SKM-1 (cell line): ENCODE results near the gene KLHL4.
"Not testable (repeated sequence)": the region's sequence is repeated elsewhere in the genome, so short reads cannot be mapped to it uniquely, and the experiment has no call there.

Experiments
- DNase-seq: peaks from one replicate; lab custom pipeline; 2025; ENCODE audit not compliant: unreplicated experiment; lab: John Stamatoyannopoulos, UW

The KLHL4 gene

DNA sequence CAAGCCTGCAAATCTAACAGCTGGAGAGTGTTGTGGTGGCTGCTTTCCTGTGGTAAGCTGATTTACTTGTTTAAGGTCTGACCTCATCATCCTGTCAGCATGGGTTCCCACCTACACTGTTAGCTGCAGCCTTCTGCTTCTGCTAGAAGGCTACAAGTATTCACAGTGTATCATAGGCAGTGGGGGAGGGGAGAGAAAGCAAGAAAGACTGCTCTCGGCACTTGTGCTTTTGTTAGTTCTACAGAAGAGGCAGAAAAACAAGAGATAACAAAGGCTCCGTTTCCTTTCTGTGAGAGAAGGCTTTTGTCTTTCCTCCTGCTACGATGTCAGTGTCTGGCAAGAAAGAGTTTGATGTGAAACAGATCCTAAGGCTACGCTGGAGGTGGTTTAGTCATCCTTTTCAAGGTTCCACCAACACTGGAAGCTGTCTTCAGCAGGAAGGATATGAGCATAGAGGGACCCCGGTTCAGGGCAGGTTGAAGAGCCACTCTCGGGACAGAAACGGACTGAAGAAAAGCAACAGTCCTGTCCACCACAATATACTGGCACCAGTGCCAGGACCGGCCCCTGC is at the start of gene KLHL4:
TSS of gene KLHL4 (plus strand) at position 232 of the 571 bp plus-strand sequence. CDS start at position 324, 92 bp downstream.
- DNase-seq, result no peak

- DNase-seq, result no peak
These were observed 48.7 kb upstream of the KLHL4 start for GRCh38 chrX:87468941-87469340.

DNA sequence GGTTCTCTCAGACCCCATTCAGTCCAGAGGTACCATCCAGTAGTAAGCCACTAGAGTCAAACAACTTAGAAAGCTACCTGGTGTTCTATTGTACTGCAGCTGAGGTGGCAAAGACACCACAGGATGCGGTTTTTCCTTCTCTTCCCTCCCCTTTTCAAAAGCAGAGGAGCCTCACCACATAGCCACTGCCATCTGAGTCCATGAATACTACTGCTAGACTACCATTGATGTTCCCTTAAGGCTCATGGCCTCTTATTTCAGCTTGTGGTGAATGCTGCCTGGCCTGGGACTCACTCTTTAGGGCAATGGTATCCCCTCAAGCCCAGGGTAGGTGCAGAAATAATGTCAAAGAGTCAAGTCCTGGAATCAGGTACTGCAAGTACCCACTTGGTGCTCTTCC is 41.8 kb upstream of the KLHL4 start:
- no peak for DNase-seq

DNA sequence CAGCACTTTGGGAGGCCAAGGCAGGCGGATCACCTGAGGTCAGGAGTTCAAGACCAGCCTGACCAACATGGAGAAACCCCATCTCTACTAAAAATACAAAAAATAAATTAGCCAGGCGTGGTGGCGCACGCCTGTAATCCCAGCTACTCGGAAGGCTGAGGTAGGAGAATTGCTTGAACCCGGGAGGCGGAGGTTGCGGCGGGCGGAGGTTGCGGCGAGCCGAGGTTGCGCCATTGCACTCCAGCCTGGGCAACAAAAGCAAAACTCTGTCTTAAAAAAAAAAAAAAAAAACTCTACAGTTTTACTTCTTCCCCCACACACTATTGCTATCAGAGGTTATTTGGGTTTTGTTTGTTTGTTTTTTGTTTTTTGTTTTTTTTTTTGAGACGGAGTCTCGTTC is 38.9 kb upstream of the KLHL4 start:
- not testable (repeated sequence) for DNase-seq

DNA sequence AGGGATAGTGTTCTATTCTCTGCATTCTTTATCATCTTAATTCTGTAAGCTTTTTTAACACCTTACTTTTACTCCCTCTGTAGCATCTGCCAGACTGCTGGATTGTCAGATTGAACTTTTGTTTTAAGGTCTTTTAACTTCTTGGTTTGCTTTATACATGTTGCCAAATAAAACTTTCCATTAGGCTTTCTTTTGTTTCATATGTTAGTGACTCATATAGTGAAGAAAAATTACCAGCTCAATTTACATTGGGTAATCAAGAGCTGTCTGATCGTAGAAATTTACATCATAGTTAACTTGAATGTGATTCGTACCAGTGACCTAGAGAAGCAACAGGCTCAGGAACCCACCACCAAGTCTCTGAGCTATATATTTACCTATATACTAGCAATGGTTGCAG is 28.5 kb upstream of the KLHL4 start:
- DNase-seq, result no peak

DNA sequence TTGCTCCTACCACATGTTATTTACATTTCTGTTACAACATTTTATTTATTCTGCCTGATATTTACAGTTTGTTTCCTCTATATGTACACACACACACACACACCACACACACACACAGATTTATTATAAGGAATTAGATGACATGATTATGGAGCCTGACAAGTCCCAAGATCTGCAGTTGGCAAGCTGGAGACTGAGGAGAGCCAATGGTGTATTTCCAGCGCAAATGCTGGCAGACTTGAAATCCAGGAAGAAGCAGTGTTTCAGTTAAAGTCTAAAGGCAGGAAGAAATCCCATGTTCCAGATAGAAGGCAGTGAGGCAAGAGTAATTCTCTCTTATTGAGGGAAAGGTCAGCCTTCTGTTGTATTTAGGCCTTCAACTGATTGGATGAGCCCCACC is 1.8 kb upstream of the KLHL4 start:
- no peak for DNase-seq

DNA sequence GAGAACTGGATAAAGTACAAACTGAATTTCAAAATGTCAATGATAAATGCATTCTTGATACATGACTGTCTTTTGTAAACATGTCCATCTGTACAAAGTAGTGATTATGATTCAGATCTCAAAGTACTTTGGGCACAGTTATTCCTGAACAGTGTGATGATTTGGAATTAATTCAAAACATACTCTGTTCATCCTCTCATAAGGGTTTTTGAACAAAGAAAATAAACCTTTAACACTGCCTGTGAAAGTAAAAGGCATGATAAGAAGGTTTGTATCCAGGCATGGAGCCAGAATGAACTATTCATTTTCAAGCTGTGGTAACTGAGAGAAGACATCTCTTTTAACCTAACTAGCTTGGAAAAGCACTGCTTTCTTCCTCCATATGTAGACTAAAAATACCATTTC is 883 bp upstream of the KLHL4 start:
- DNase-seq, result no peak

GRCh38 chrX:87518504-87518903 is 902 bp downstream of the KLHL4 start:
- DNase-seq, result no peak

DNA sequence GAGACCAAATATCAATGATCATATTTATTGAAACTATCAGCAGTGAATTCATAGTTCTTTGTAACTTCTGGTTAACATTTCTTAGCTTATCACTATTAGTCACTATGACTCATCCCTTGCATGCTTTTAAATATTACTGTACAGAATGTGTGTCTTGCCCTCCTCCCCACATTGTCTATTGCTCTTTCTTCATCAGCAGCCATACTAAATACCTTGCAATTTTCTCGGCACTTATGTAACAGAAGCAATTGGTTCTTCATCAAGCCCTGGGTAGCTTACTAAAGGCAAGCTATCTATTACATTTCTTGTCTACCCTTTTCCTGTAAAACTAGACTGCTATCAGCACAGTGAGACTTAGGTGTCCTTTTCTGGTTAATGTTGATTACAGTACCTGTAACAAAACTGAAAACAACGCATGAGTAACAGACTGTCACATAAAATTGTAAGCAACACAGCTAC is 8.2 kb downstream of the KLHL4 start:
- no peak for DNase-seq

DNA sequence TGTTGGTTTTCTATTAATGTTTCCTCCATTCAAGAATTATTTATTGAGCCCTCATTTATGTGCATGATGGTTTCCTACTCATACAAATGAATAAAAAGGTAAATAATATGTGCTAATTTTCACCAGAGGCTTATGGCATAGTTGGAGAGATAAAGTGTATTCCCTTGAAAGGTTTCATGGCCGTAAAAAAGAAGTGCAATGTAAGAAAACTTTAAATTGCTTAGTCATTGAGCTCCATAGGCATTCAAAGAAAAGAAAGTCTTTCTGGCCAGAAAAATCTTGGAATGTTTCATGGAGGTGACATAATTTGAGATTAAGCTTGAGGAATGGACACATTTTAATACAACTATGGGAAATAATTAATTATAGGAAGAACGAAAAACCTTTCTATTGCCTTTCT is 8.7 kb downstream of the KLHL4 start:
- DNase-seq, result no peak

DNA sequence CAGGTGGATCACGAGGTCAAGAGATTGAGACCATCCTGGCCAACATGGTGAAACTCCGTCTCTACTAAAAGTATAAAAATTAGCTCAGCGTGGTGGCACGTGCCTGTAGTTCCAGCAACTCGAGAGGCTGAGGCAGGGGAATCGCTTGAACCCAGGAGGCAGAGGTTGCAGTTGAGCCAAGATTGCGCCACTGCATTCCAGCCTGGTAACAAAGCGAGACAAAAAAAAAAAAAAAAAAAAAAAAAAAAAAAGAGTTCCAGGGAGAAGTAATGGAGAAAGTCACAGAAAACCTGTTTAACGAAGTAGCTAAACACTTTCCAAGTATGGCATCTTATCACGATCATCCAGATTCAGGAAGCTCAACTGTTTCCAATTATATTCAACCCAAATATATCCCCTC is 10.9 kb downstream of the KLHL4 start:
- no peak for DNase-seq

- no peak for DNase-seq
These were observed 54.4 kb downstream of the KLHL4 start for GRCh38 chrX:87571964-87572363.

DNA sequence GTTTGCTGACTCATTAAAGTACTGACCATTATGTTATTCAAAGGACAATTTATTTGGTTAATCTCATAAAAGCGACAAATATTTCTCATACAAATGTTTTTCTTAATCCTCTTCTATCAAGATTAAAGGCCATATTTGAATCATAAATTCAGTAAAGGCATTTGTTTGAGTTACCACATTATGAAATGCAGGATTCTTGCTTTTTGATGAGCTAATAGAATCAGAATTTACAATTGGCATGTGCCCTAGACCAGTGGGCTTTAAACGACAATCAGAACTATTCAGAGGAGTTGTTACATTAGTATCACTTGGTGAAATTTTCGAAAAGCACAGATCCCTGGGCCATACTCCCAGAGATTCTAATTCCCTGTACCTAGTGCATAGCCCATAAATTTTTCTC is 55.3 kb downstream of the KLHL4 start:
- no peak for DNase-seq

- no peak for DNase-seq
These were observed 61.4 kb downstream of the KLHL4 start for GRCh38 chrX:87578978-87579377.

DNA sequence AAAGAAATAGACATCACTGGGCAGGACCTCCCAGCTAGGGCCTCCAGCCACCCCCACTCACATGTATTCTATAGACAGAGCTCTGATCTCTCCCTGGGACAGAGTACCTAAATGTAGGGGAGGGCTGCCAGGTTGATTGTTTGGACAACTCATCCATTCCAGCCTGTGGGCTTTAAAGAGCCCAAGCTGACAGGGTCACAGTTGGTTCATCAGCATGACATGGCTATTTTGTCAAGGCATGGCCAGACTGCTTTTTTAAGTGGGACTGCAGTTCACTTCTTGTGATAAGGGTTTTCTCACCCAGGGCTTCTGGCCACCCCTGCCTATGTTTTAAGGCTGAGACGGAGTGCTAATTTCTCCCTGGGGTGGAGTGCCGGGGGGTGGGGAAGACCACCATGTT is 63.3 kb downstream of the KLHL4 start:
- DNase-seq, result no peak

- DNase-seq, result no peak
These were observed 64.9 kb downstream of the KLHL4 start for GRCh38 chrX:87582453-87582852.

DNA sequence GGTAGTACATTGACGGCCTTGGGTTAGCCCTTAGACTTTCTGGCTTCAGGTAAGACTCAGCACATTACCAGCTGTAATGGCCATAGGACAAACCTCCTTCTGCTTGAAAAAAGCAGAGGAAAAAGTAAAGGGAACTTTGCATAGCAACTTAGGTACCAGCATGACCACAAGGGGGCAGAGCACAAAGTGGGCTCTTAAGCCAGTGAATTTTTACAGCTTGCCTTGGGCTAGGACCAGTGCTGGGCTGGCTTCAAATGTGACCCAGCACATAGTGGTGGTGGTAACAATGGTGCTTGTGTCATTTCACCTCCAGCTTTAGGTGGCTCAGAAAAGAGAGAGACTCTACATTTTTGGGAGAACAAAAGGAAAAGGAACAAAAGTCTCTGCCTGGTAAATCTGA is 66.1 kb downstream of the KLHL4 start:
- DNase-seq, result no peak

- no peak for DNase-seq
These were observed 98.8 kb downstream of the KLHL4 start for GRCh38 chrX:87616371-87616770.

DNA sequence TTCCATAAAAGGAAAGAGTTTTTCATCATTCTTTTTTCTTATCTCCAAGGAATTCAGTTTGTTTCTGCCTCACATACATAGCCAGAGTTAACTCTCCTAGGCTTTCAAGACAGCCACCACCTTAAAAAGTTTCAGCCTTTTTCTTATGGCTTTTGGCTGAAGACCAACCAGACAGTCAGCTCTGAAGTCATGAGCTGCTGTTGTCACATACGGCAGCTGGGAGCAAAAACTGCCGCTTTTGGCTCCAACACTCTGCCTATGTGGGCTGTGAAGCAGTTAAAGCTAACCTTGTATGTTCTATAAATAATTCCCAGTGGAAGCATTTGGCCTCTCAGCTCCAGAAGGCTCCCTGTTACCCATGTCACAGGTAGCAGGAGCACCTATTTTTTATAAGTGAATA is 104.1 kb downstream of the KLHL4 start:
- no peak for DNase-seq

DNA sequence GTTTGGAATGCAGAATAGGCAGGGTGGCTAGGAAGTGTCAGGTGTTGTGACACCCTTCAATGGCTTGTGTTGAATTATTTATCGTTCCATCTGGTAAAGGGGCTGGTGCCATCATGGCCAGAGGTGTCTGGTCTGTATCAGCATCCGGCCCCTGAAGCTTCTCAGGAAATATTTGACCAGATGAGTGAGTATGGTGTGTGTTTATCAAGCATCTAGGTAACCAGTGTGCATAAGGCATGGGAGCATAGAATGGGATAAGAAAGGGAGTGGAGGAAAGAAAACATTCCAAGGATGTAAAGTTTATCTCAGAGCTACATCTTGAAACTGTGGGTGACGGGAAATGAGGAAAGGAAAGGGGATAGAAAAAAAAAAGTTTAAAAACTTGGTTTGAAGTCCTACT is 109.4 kb downstream of the KLHL4 start:
- no peak for DNase-seq

DNA sequence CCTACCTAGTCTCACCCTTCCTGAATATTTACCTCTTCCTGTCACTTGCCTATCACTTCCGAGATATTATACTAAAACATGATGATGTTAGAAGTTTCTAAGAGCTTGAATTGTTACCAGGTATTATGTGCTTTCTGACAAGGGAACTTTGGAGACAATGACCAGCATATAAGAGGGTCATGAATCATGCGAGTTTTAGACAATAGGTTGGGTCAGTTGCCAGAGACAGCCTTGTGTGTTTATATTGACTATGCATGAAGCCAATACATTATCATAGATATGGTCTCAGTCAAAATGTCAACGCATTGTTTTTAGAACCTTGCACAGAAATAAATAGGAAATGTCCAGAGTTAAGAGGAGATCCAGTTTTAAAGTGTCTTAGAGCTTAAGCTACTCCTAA is 116.8 kb downstream of the KLHL4 start:
- no peak for DNase-seq

DNA sequence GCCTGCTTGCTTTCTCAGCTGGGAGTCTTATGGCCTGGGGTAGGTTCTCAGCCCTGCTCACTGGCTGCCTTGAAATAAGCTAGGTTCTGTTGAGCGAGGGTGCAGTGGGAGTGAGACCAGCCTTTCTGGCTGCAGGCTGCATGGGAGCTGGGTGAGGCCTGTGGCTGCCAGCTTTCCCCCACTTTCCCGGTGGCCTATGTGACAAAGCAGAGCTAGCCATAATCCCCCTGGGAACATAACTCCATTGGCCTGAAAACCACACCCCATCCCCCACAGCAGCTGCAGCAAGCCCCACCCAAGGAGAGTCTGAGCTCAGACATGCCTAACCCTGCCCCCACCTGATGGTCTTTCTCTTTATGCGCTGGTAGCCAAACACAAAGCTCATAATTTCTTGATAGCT is 118.9 kb downstream of the KLHL4 start:
- no peak for DNase-seq

GRCh38 chrX:87641439-87641838 is 123.8 kb downstream of the KLHL4 start:
- not testable (repeated sequence) for DNase-seq

GRCh38 chrX:87661761-87662160 is 144.2 kb downstream of the KLHL4 start:
- DNase-seq, result no peak
